Stimulated activated CD4-positive, alpha-beta T cell treated with anti-CD3 and anti-CD28 coated beads, Interleukin-2, amount 100 ng/mL, for 4 hours (primary cell): ENCODE results near the gene FAXDC2.

Experiments used
- DNase-seq: peaks from one replicate; pipeline ENCODE4 v3.0.0-alpha.2; 2020; ENCODE audit warnings: low read depth

Gene FAXDC2

GRCh38 chr5:154795235-154795596 is 55.2 kb downstream of the FAXDC2 start:
- no peak for DNase-seq

GRCh38 chr5:154794525-154795234 is 55.7 kb downstream of the FAXDC2 start:
- no peak for DNase-seq

DNA sequence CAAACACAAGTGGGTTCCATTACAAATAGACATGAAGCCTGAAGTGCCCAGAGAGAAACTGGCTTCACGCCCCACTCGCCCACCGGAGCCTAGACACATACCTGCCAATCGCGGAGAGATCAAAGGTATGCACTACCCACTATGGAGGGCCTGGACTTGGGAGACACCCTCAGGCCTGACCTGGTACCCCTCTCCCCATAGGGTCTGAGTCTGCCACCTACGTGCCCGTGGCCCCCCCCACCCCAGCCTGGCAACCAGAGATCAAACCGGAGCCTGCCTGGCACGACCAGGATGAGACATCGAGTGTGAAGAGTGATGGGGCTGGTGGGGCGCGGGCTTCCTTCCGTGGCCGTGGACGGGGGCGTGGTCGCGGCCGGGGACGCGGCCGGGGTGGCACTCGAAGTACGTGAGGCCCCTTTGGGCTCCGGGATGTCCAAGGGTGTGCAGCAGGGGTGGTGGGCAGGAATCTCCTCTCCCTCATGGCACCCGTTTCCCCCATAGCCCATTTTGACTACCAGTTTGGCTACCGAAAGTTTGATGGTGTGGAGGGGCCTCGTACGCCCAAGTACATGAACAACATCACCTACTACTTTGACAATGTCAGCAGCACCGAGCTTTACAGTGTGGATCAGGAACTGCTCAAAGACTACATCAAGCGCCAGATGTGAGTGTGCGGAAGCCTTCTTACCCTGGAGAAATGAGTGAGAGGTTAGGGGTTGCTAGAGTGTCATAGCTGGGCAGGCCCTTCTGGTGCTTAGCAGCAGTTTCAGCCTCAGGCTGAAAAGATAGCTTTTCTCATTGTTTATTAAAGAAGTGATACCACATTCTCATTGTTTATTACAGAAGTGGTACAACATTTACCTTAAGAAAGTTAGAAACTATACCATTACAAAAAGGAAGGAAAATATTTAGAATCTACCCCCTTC is 56.5 kb downstream of the FAXDC2 start:
- DNase-seq: no peak

DNA sequence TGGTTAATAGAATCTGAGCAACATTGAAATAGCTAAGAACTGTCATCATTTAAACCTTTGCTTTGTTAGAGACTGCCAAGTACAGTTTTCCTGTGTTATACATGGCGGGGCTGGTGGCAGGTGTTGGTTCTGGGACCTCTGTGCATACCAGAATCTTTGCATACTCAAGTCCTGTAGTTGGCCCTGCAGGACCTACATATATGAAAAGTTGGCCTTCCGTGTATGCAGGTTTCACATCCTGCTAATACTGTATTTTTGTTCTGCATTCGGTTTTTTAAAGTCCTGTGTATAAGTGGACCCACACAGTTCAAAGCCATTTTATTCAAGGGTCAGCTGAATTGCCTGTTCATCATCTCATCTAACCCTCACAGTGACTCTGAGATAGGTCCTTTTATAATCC is 58.9 kb downstream of the FAXDC2 start:
- no peak for DNase-seq

DNA sequence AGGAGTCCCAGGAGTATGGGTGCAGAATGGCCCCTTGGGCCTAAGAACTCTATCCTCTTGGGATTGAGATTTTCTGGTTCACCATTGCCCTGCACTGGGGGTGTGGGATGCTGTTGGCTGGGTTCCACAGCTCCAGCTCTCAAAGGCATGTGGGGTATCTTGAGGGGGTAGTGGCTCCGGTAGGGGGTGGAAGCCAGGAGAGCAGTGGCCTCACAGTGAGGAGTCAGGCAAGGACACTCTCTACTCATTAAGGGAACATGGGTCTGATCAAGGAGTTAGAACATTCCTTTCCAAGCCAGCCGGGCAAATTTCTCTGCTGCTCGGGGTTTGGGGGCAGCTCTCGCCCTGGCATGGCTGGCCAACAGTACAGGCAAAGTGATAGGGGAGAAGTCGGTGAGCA is 62.2 kb downstream of the FAXDC2 start:
- DNase-seq: no peak

DNA sequence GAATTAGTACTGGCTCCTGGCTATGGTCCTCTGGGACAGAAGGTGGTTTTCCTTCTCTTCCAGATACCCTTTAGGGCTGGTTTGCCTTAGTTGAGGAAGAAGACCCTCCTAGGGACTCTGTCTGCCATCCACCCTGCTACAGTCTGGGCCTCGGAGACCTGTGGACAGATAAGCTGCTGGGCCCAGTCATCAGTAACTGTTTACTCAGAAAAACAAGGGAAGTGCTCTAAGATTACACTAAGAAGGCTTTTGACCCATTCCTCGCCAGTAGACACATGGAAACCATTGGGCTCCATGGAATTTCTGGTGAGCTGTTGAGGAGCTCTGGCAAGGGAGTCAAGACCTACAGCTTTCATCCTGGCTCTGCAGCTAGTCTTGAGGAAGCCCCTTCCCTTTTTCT is 64.0 kb downstream of the FAXDC2 start:
- DNase-seq: no peak

GRCh38 chr5:154784856-154785255 is 65.5 kb downstream of the FAXDC2 start:
- no peak for DNase-seq

DNA sequence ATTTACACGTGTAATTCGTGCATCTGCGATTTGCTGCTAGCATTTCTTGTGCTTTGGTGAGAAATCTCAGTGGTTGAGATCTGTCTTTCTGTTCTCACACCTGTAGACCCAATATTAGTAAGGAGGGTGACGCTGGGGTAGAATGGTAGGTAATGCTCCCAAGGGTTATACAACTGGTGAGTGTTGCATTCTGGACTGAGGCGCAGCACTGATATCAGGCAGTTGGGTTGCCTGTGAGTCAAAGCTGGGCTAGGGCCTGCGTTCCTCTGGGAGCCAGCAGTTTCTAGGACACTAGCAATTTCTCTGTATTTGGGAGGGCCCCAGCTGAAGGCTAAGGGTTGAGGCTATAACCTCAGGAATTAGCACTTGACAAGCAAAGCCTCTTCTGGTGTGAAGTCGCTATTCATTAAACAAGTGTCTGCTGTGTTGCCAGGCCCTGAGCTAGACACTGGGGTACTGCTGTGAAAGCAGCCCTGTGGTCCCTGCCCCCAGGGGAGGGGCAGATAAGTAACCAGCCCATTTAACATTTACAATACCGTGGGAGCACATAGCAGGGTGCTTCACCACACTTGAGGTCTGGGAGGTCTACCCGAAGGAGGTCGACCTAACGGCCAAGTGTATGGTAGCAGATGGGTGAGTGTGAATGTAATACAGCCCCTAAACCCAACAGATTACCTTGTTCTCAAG is 66.5 kb downstream of the FAXDC2 start:
- DNase-seq: no peak

DNA sequence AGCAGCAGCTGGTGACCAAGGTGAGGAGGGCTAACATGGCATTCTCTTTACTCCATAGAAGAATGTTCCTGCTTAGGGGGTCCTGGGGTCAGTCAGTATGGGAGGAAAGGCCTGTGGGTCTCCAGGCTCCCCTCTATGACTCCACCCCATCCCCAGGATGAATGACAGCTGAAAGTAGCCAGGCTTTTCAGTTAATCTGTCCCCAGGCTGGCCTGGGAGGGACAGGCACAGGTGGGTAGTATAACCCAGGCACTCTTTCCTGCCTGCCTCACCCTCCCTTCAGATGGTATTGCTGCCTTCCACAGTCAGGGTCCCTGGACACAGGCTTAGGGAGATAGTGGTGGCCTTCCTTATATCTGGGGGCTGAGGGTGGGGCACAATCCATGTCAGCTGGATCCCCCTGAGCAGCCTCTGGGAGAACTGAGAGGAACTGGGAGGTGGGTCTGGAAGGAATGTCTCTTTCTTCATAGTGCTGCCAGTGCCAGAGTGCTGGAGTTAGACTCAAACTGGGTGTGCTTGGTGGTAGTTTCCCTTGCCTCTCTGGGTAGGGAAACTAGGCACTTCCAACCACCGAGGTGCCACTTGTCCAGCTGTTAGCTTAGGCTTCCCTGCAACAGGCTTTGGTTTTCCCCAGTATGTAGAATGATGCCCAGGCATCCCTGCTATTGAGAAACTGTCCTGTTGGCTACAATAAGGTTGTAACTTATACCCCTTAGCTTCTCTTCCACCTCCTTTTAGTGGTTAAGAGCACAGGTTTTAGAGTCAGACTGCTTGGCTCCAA is 67.4 kb downstream of the FAXDC2 start:
- DNase-seq: no peak

DNA sequence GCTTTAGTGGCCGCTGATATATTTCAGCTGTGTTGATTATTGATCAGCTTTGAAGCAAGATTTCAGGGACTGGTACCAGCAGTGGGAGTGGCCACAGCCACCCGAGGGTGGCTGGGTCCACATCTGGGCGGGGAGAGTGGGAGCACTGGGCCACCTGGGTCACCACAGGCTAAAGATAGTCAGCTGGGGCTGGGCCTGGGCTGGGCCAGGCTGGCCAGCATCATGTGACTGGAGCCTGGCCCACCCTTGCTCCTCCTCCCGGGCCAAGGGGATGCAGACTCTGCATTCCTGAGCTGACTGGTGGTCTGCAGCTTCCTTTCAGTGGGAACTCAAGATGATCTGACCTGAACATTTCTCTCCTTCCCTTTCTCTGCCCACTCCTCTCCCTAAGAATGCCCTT is 68.1 kb downstream of the FAXDC2 start:
- no peak for DNase-seq

DNA sequence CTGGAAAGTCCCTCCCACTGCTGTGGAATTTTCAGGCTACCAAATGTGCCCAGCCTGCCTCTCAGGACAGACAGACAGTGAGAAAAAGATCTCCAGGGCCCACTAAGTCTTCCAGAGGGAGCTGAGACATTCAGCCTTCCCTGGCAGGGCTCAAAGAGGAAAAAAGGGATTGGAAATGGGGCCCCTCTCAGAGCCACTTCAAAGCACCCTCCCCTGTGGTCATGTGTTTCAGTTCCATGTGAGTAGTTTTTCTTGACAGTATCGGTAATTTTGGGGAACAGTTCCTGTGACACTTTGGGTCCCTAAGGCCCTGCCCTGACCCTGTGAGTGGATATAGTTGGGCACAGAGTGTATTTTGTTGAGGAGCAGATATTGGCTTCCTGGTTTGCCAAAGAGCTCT is 70.3 kb downstream of the FAXDC2 start:
- no peak for DNase-seq

GRCh38 chr5:154779105-154779504 is 71.3 kb downstream of the FAXDC2 start:
- no peak for DNase-seq

- DNase-seq: no peak
Observed at GRCh38 chr5:154778534-154778933, 71.9 kb downstream of the FAXDC2 start.

- DNase-seq: no peak
Observed at GRCh38 chr5:154776167-154776566, 74.2 kb downstream of the FAXDC2 start.

GRCh38 chr5:154773326-154773725 is 77.1 kb downstream of the FAXDC2 start:
- no peak for DNase-seq

DNA sequence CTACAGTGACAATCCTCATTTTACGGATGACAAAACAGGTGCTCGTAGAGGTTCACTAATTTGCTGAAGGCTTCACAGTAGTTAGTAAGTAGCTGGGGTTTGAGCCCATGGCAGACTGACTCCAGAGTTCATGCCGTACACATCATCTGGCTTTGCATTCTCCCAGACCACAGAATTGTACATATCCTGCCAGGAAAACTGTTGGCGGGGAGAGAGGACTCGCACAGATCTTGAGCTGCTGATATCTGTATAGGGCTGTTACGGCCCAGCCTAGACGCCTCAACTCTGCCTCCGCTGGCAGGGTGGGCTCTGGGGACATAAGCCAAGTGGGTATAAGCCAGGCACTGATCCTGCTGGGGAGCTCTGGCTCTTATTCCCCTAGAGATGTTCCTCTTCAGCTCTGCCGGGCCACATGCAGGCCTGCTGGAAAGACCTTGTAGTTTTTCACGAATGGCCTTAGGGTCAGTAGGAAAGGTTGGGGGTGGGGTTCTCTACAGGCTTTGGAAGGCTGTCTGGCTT is 79.0 kb downstream of the FAXDC2 start:
- no peak for DNase-seq

DNA sequence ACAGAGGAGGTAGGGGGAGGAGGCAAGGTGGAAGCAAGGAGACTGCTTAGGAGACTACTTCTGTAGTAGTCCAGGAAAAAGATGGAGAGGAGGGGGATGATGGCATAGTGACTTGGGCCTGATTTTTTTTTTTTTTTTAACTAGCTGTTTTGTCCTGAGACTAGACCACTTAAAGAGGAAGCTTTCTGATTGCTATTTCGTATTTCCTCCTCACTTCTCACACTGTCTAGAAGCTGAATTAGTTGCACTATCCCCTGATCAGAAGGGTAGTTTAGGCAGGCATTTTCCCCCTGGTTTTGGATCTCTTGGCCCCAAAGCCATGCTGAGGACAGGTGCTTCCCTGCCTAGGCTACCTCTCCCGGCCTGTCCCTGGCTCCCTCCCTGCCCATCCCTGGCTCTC is 80.3 kb downstream of the FAXDC2 start:
- no peak for DNase-seq
